ENCODE results near the gene CFAP97D2.

CFAP97D2 gene

DNA sequence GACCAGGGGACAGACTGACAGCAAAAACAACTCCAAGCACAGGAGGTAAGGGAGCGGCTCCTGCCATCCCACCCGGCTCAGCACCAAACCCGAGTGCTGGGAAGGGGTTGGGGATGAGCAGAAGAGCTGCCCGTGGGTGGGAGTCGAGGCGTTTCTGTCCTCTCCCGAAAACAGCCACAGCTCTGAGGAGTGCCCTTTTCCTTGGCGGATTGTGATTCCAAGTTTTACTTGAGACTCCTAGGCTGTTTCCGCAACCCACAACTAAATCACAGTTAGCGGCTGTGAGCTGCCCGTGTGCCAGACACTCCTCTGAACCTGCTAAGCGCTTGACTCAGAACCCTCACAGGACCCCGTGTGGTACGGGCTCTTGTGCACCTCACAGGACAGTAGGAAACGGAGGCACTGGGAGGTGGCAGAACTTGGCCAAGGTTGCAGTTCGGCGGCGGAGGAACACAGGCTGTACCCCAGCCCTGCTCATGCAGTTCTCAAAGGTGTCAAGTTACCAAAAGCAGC lies 21.4 kb downstream of the CFAP97D2 start:
- no peak for DNase-seq

DNA sequence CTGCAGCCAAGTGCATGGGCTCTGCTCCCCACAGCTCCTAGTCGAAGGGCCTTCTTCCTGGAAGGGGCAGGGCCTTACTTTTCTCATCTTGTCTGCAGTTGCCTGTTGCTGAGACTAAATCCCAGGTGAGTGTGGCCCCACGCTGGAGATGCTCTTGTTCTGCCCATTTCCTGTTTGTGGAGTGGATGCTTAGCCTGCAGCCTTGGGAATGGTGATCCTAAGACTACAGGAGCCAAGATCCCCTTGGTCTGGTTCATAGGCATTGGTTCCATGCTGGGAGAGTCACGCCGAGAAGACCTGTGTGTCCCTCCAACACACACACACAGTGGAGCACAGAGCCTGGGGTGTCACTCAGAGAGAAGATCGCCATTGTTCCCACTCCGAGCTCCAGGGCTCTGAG lies 23.5 kb downstream of the CFAP97D2 start:
- no peak for DNase-seq

DNA sequence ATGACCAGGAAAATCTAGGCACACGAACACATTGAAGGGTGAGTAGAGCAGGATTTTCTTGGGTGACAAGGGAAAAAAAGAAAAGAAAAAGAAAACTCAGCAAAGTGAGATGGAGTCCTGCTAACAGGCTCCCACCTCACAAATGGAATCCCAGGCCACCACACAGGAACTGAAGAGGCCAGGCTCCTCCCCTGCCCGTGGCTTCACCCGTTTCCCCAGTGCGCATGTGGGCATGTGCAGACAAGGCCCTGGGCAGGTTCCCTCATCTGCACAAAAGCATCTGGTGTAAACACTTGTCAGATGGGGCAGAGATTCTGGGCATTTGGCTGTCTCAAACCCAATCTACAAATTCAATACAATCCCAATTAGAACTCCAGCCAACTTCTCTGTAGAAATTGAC lies 24.5 kb downstream of the CFAP97D2 start:
- DNase-seq, result no peak

DNA sequence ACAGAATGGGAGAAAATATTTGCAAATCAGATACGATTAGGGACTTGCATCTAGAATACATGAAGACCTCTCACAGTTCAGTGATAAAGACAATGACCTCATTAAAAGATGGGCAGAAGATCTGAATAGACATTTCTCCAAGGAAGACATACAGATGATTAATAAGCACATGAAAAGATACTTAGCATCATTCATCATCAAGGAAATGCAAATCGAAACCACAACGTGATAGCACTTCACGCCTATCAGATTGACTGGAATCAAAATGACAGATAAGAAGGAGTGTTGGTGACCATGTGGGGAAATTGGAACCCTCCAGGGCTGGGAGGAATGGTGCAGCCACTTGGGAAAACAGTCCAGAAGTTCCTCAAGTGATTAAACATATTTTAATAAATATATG lies 25.8 kb downstream of the CFAP97D2 start:
- DNase-seq, result no peak

DNA sequence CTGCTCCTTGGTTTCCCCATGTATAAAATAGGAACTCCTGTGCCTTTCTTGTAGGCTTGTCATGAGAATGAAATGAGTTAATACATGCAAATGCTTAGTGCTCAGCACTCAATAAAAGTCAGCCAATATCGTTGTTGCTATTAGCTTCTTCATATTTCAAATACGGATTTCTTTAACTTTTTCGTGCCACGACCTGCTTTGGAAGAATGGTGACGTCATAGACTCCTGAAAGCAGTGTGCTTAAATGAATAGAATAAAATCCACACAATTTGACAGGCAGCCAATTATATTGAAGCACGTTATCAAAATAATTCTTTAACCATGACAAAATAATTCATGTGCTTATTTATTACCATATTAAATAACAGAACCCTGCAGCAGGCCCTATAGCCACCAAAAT lies 29.1 kb downstream of the CFAP97D2 start:
- no peak for DNase-seq

DNA sequence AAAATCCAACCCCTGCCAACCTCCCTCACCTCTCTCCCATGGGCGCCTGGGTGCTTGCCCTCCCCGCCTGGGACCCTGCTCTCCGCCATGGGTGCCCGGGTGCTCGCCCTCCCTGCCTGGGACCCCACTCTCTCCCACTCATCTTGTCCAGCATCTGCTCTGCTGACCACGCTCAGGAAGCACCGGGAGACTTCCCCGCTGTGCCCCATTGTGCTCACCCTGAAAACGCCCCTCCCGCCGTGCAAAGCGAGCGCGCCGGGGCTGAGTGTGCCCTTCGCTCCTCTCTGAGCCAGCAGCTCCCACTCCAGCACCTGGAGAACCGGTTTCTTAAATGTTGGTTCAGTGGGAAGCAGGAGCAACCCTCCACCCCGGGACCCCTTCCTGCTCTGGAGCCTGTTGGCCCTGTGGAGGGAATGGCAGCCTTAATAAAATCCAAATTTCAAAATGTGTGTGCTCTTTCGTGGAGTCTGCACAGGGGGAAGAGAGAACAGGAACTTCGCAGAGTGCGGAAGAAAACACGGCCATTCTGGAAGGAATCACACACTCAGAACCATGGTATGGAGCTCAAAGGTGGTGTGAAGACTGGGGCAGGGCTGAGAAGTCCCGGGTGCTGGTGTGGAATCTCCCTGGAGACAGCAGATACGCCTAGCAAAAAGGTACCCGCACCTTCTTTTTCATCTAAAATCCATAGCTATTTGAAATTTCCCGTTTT lies 32.5 kb downstream of the CFAP97D2 start:
- no peak for DNase-seq

DNA sequence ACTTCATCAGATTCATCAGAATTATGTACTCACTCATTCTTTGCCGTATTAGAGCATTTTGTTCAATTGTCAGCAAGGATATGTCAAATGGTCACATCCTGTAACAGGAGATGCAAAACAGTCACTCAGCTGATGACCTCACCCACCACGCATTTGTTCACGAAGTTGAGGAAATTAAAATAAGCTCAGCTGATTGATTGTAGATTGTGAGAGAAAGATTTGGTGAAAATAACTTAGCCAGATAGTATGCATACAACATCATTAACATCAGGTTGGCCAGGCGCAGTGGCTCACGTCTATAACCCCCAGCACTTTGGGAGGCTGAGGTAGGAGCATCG lies 33.1 kb downstream of the CFAP97D2 start:
- no peak for DNase-seq

DNA sequence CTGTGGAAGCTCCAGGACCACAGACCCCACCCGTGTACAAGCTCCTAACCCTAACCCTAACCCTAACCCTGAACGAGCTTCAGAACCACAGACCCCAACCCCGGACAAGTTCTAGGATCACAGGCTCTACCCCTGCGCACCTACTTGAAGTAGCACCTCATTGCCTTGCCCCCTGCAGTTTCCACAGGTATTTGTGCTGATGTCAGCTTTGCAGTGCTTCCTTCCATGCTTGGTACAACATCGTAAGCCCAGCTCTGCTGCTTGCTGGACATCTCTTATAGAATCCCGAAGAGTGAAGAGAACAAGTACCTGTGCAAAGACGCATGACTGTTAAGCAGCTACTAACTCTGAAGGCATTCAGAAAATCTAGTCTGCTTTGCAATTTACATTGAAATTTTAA lies 34.9 kb downstream of the CFAP97D2 start:
- no peak for DNase-seq

DNA sequence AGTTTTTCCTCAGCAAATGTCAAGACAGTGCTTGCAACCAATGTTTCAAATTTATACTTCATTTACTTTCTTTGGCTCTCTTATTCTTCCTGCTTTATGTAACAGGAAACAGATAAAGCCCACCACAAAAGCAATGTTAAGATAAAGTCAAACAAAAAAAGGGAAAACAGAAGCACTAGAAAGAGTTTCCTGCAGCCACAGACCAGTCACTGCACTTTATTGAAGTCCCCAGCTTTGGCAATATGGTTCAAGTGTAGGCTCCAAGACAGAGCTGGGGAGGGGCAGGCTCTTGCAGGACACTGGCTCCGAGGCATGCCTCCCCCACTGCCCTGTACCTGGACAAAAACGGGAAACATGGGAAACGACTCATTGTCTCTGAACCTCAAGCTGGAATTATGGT lies 40.3 kb downstream of the CFAP97D2 start:
- DNase-seq, result no peak

DNA sequence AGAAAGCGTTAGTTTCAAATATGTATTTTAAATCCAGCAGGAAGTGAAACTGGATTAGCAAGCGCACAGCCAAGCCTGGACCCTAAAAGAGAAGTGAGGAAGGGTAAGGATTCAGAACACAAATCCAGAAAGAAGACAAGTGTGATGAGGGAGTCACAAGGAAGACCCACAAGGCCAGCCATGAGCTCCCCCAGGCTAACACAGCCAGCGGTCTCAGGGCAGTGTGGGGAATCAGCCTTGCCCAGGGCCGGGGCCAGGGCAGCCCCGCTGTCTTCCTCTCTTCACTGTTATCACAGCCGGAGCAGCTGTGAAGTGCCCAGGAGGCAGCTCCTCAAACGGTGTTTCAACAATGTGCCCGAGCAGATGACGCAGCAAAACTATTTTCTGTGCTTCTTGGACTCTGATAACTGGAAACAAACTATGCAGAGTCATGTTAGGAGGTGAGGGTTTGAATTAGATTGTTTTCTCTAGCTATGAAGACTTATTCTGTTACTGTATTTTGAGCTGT lies 43.5 kb downstream of the CFAP97D2 start:
- no peak for DNase-seq

DNA sequence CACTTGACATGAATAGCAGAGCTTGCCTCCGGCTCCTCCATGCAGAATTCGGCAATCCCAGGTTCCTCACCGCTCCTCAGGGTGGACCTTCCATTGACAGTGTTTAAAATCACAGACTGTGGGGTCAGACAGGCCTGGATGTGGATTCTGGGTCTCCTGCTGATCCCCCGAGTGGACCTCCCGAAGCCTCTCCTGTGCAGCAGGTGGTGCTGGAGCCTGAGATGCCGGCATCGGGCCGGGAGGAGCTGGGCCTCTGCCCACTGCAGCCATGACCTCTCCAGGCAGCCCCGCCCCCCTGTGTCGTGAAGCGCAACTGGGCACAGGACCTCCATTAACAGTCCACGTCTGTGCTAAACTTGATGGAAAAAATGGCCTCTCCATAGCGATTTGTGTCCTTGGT lies 45.1 kb downstream of the CFAP97D2 start:
- DNase-seq, result no peak

DNA sequence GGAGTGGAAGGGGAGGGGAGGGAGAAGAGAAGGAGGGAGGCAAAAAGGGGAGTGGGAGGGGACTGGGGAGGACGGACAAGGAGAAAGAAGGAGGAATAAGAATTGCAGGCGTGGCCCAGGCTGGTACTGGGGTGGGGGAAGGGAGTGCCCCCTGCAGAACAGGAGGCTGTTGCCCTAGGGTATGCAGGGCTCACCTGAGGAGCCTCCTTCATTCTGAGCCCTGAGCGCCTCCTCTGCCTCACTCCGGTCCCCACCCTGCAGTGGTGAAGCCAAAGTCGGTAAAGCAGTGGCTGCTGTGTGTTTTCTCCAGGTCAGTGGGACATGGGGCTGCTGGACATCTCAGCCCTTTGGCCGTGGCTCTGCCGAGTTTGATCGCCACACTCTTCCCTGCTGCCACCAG lies 46.6 kb downstream of the CFAP97D2 start:
- no peak for DNase-seq

DNA sequence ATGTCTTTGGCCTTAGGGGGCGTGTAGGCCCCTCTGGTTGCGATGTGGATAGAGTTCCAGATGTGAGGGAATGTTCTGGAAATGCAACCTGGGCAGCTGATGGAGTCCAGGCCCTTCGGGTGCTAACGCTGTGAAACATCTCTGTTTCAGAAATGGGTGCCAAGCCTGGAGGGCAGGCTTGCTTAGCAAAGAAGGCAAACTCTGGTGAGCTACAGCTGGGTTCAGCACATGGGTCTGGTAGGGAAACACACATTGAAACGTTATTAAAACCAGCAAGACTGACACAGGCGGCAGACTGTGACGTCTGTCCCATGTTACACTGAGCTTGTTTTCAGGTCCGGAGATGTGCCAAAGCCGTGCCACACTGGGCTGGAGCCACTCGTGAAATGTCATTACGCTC lies 47.0 kb downstream of the CFAP97D2 start:
- DNase-seq, result no peak

DNA sequence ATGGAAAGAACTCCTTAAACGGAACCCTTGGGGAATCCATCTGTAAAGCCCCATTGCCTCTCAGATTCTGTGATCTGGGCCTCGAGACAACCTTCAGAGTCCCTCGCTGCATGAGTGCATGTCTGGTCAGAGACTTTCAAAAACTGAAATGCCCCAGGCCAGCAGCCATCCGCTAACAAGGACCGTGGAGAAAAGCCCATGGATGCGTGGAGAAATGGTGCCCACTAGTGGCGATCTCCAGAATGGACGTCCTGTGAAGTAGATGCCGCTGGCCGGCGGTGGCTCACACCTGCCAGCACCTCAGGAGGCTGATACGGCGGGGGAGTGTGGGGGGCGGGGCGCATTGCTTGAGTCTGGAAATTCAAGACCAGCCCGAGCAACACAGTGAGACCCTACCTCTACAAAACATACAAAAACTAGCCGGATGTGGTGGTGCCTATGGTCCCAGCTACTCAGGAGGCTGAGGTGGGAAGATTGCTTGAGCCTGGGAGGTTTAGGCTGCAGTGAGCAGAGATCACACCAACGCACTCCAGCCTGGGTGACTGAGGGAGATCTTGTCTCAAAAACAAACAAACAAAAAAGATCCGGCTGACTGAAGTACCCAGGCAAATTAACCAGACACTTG lies 47.8 kb downstream of the CFAP97D2 start:
- DNase-seq, result peak; percentile 11

DNA sequence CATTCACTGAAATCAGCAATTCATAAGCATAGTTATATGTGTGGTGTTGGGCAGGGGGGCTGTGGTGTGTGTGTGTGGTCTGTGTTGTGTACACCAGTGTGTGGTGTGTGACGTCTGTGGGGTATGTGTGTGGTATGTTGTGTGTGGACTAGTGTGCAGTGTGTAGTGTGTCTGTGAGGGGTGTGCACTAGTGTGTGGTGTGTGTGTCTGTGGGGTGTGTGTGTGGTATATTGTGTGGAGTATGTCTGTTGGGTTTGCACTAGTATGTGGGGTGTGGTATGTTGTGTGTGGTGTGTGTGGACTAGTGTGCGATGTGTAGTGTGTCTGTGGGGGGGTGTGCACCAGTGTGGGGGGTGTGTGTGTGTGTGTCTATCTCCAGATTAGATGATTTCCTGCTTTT lies 48.5 kb downstream of the CFAP97D2 start:
- no peak for DNase-seq

DNA sequence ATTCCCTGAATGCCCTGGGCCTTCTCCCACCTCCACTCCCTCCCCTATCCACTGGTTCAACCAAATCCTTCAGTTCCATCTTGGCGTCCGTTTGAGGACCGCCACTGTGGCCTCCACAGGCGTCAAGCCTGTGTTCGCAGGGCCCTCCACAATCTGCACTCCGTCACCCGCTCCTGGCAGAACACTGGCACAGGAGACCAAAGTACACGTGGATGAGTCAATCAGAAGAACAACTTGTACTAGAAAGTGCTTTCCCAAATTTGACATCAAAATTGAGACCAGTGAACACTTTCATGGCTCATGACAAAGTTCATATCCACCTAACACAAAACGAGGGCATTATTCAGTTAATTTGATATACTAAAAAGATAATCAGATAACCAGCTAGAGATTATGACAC lies 49.1 kb downstream of the CFAP97D2 start:
- DNase-seq, result no peak

DNA sequence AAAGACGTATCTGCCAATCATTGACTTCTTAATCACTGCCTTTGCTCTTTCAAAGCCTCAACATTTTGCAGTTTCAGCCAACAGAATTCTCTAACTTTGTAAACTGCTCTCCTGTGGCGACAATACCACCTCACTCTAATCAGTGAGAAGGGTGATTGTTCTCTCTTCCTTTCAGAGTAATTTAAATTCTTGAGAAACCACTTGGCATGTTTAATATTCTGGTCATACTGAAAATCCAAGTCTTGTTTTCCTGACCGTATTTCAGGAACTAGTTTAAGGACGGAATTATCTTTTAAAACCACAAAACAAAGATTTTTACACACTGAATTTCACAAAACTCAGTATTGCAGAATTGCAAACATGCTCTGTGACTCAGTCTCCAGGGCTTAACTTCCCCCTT lies 50.4 kb downstream of the CFAP97D2 start:
- DNase-seq, result no peak

DNA sequence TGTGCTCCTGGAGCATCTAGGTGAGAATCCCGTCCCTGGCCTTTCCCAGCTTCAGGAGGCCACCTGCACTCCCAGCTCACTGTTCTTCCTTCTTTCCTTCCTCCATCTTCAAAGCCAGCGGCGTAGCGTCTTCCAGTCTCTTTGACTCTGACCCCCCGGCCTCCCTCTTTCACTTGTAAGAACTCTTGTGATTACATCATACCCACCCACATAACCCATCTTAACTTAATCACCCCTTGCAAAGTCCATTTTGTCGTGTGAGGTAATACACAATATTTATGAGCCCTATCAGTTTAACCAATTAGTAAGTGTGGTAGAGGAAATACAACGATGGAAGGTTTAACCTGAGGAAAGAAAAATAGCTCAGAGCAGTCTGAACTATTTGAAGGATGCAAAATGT lies 51.1 kb downstream of the CFAP97D2 start:
- DNase-seq, result no peak

DNA sequence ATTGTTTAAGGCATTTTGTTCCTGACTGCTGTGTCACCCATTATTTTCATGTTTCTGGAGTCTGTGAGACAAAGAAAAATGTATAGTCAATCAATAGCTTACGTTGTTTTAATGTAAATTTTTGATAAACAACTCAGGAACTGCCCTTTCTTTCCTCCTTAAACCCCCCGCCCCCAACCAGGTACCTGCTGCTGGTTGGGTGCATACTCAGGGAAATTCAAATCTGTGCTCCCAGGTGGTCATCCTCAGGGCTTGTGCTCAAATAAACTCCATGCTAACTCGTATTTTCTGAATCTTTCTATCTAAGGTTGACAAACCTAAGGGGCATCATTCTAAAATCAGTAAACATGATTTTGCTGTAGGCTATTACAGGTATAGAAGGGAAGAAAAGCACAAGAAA lies 51.5 kb downstream of the CFAP97D2 start:
- no peak for DNase-seq

DNA sequence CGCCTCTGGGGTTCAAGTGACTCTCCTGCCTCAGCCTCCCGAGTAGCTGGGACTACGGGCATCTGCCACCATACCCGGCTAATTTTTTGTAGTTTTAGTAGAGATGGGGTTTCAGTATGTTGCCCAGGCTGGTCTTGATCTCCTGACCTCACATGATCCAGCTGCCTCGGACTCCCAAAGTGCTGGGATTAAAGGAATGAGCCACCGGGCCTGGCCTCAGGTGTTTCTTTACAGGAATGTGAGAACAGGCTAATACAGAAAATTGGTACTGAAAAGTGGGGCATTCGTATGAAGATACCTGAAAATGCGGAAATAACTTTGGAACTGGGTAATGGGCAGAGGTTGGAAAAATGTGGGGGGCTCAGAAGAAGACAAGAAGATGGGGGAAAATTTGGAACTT lies 52.8 kb downstream of the CFAP97D2 start:
- no peak for DNase-seq

DNA sequence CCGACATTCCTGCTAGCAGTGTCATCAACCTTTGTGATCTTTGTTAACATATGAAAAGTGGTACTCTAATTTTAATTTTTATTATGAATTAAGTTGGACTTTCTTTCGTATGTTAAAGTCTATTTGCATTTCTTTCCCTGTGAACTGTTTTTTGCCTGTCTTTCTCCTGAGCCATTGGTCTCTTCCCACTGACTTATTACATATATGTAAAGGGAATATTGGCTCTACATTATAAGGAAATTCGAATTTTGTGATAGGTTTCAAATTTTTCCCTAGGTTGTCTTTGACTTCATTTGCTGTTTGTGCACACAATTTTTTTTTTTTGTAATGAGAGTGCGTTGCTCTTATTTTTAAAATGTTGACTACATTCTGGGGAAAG lies 55.2 kb downstream of the CFAP97D2 start:
- no peak for DNase-seq

DNA sequence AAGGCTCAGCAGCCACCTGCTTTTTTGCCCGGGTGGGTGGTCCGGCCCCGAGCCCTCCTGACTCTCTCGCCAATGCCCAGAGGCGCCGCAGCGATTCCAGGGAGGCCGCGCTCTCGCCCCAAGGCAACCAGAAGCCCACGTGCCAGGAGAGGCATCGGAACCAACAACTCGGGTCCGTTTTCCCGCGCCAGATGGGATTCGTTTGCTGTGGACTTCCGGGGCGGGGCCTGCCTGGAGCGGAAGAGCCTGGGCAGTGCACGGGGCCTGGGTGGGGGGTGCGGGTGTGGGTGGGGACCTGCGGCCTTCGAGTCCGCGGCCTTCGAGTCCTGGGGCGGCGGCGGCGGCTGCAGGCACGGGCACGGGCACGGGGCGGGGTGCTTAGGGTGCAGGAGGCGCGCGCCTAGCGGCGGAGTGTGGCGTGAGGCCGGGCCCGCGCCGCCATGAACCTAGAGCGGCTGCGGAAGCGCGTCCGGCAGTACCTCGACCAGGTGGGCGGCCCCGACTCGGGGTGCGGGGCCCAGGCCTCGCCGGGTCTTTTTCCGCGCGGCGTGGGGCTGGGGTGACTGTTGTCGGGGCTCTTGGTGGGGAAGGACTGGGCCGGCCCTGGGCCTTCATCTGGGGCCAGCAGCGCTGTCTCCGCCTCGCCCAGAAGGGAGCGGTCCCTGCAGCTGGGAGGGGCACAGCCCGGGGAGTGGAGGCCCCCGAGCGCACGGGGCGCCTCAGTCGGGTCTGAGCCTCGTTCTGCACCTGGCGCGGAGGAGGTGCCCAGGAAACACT lies 55.8 kb downstream of the CFAP97D2 start, which contains the start of gene CDC16:
TSS of gene CDC16 (plus strand) at position 253 of the 777 bp plus-strand sequence. CDS start at position 441, 188 bp downstream.
- DNase-seq, result peak; percentile 40

DNA sequence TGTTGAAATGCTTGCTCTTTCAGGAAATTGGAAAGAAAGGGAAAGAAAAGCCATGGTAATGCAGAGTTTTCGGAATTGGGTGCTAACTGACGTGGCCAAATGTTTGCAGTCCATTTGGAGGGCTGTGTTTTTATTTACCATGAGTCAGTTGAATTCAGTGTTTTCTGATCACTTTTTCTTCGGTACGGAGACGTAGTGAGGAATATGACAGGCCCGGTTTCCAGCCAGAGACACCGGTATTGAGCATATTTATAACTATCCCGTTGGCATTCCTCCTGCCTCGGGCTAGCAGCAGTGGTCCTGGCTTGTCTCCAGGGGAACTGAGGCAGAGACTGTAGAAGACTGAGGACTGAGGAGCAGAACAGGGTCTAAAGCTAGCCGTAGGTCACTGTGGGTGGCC lies 56.6 kb downstream of the CFAP97D2 start:
- DNase-seq, result no peak

DNA sequence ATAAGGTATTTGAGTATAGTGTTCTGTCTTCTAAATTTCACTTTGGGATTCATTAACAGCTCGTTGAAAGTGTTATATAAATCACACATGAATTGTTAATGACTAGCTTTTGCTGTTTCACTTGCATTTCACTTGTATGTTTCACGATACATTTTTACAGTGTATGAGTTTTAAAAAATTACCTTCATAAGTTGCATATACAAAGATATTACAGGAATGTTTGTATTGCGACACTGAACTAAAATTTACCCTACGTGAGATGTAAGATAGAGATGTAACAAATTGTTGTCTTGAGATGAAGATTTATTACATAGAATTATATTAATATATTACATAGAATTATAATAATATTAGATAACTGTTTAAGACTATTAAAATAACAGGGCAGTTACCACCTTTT lies 57.2 kb downstream of the CFAP97D2 start:
- DNase-seq, result no peak

Data from NCI-H2029 treated with DMSO at 0.1 percent for 48 hours (cell line).